Neural progenitor cell (in vitro differentiated cells): ENCODE measurements around the gene PANX1.

Experiments
- CTCF ChIP-seq: fragments of 200-600 bp; sonication (generic); IDR thresholded peaks from 2 replicates; pipeline ENCODE4 v1.5.1; 2017; ENCODE audit warnings: antibody characterized with exemption, mild to moderate bottlenecking
- EZH2 ChIP-seq: fragments of 200-600 bp; sonication (generic); IDR thresholded peaks from 2 replicates; pipeline ENCODE4 v1.6.1; 2017; ENCODE audit warnings: antibody characterized with exemption, mild to moderate bottlenecking, moderate library complexity

- TF ChIP-seq CTCF (no peak), EZH2 (no peak)
Observed at GRCh38 chr11:94132823-94133408, 4.3 kb downstream of the PANX1 start.
